Endothelial cell of umbilical vein (primary cell): ENCODE results near the gene SMPX. TPM values are rescaled to one million over a fixed set of nuclear protein-coding genes. Genes with fewer than 3 reads are reported as not detected.

Experiments
- BruUV-seq: library from RNA; stranded (reverse); fragments of 400-500 nt; replicated peaks from 2 replicates; lab custom pipeline; 2021; lab: Mats Ljungman, UMichigan
- CTCF ChIA-PET: fragments of 300-600, 350-600 bp; sonication (Branson Sonifier 250); formaldehyde crosslinking; loops from one replicate; lab custom pipeline; 2021; ENCODE audit warnings: antibody characterized with exemption, inconsistent platforms; lab: Charles Lee
- POLR2A ChIA-PET: fragments of 300-600, 350-600 bp; sonication (Branson Sonifier 250); formaldehyde crosslinking; loops from one replicate; lab custom pipeline; 2021; ENCODE audit warnings: antibody characterized with exemption, inconsistent platforms; lab: Charles Lee
- DNase-seq: peaks from one replicate; pipeline ENCODE4 v3.0.0-alpha.2; 2011; ENCODE audit warnings: low read depth, low spot score
- FAIRE-seq: peaks from 2 replicates; lab custom pipeline; 2011; peaks lifted over from hg19 to GRCh38; lab: Jason Lieb, UNC
- H2AFZ ChIP-seq: 2 replicates; pipeline ENCODE4 v1.6.0; 2012; ENCODE audit warnings: low read depth, low read length, control low read depth, inconsistent platforms
- H3K27ac ChIP-seq: 2 replicates; pipeline ENCODE4 v1.5.1; 2011; ENCODE audit warnings: low read depth, mild to moderate bottlenecking, control low read depth, low read length, moderate library complexity; ENCODE audit not compliant: insufficient read depth
- H3K27me3 ChIP-seq, 2 experiments: 2 replicates each; pipeline versions ENCODE4 v1.6.0 to v1.6.1; 2011; ENCODE audit warnings: low read length in 2 of 2, mixed read lengths in 1 of 2; ENCODE audit not compliant: control insufficient read depth in 2 of 2, insufficient read depth in 2 of 2
- H3K36me3 ChIP-seq, 2 experiments: 2 replicates in 1 of 2; 3 replicates in 1 of 2; pipeline ENCODE4 v1.5.1; 2011; ENCODE audit warnings: low read length in 2 of 2, mild to moderate bottlenecking in 1 of 2, moderate library complexity in 1 of 2; ENCODE audit not compliant: control insufficient read depth in 2 of 2, insufficient read depth in 2 of 2; ENCODE audit errors: extremely low read depth in 1 of 2
- H3K4me1 ChIP-seq: 3 replicates; pipeline ENCODE4 v1.5.1; 2011; ENCODE audit warnings: mild to moderate bottlenecking, low read length; ENCODE audit not compliant: control insufficient read depth, insufficient read depth; ENCODE audit errors: extremely low read depth
- H3K4me2 ChIP-seq: 2 replicates; pipeline ENCODE4 v1.6.1; 2011; ENCODE audit warnings: low read length, control low read depth, mixed read lengths; ENCODE audit not compliant: insufficient read depth
- H3K4me3 ChIP-seq, 3 experiments: fragments of 200-600 bp in 1 of 3; sonication (generic), shearing (Covaris generic) in 1 of 3; replicated peaks in 1 of 3; 2 replicates each; pipeline ENCODE4 v1.5.1; 2011 to 2016; ENCODE audit warnings: control low read depth in 3 of 3, low read length in 3 of 3, mild to moderate bottlenecking in 2 of 3, inconsistent platforms in 1 of 3, low read depth in 1 of 3, moderate library complexity in 1 of 3; ENCODE audit not compliant: insufficient read depth in 1 of 3
- H3K79me2 ChIP-seq: 2 replicates; pipeline ENCODE4 v1.6.0; 2012; ENCODE audit warnings: low read length, inconsistent platforms; ENCODE audit not compliant: control insufficient read depth, insufficient read depth
- H3K9ac ChIP-seq: replicated peaks from 2 replicates; pipeline ENCODE3; 2011; ENCODE audit warnings: low read length, control low read depth; ENCODE audit not compliant: insufficient read depth; ENCODE audit errors: extremely low read depth
- H3K9me1 ChIP-seq: replicated peaks from 3 replicates; pipeline ENCODE4 v1.6.0; 2011; ENCODE audit warnings: mild to moderate bottlenecking, low read length; ENCODE audit not compliant: control insufficient read depth, insufficient read depth; ENCODE audit errors: extremely low read depth
- H3K9me3 ChIP-seq: replicated peaks from 2 replicates; pipeline ENCODE4 v1.5.1; 2012; ENCODE audit warnings: low read length, inconsistent platforms; ENCODE audit not compliant: control insufficient read depth, insufficient read depth
- H4K20me1 ChIP-seq: replicated peaks from 2 replicates; pipeline ENCODE3; 2011; ENCODE audit warnings: mild to moderate bottlenecking, low read length; ENCODE audit not compliant: control insufficient read depth, insufficient read depth; ENCODE audit errors: extremely low read depth
- EZH2 ChIP-seq: IDR thresholded peaks from 2 replicates; pipeline ENCODE4 v1.6.1; 2012; ENCODE audit warnings: borderline replicate concordance, low read depth, mild to moderate bottlenecking, moderate library complexity, low read length, inconsistent platforms; ENCODE audit not compliant: severe bottlenecking
- FOS ChIP-seq: IDR thresholded peaks from 2 replicates; pipeline ENCODE4 v1.6.1; 2011; ENCODE audit warnings: mild to moderate bottlenecking, low read length, moderate library complexity, borderline replicate concordance; ENCODE audit not compliant: insufficient read depth
- GATA2 ChIP-seq: IDR thresholded peaks from 2 replicates; pipeline ENCODE4 v1.7.0; 2011; ENCODE audit warnings: low read depth, mild to moderate bottlenecking, moderate library complexity, mixed read lengths, low read length; ENCODE audit not compliant: insufficient read length, insufficient read depth
- JUN ChIP-seq: IDR thresholded peaks from 2 replicates; pipeline ENCODE4 v1.6.1; 2011; ENCODE audit warnings: borderline replicate concordance, low read depth; ENCODE audit not compliant: insufficient read length, insufficient read depth
- MYC ChIP-seq: IDR thresholded peaks from one replicate; pipeline ENCODE4 v1.6.1; 2011; ENCODE audit warnings: mild to moderate bottlenecking, low read depth, low read length
- POLR2A ChIP-seq: IDR thresholded peaks from 2 replicates; pipeline ENCODE4 v1.6.1; 2012; ENCODE audit warnings: low read depth, mild to moderate bottlenecking, control low read depth, low read length
- POLR2AphosphoS5 ChIP-seq: IDR thresholded peaks from 2 replicates; pipeline ENCODE4 v1.6.1; 2012; ENCODE audit warnings: low read depth, mild to moderate bottlenecking, control low read depth, low read length, moderate library complexity; ENCODE audit not compliant: insufficient read depth
- dilution Hi-C: fragments of 300-500 bp; cut with MboI; formaldehyde crosslinking; loops from one replicate; pipeline ENCODE4 v1.15.0; 2019; ENCODE audit warnings: low sequenced_read_pairs; ENCODE audit not compliant: extremely low pct_ligation_motif_present
- intact Hi-C: fragments of 100-400 bp; cut with micrococcal nuclease; formaldehyde crosslinking; loops from one replicate; pipeline ENCODE4 v1.10.0; 2022
- polyA plus RNA-seq, 4 experiments: library from polyadenylated mRNA; depleted of rRNA in 3 of 4; stranded (reverse) in 3 of 4; unstranded in 1 of 4; fragments of >200 nt; gene quantifications; 2 replicates each; pipeline versions ENCODE4 v1.2.1 to v1.2.3, GENCODE V29; 2011 to 2012; ENCODE audit warnings: missing spikeins in 1 of 4
- total RNA-seq: library from RNA; stranded (reverse); gene quantifications from 2 replicates; pipeline ENCODE4 v1.2.3, GENCODE V29; 2021
- TF ChIP-seq, protein P1 (sequence below): IDR thresholded peaks from 2 replicates; pipeline ENCODE4 v1.6.1; 2011; ENCODE audit not compliant: insufficient read depth, insufficient read length
- TF ChIP-seq, protein P2 (sequence below), 2 donors: IDR thresholded peaks; 1 replicate in 1 of 2; 2 replicates in 1 of 2; pipeline ENCODE4 v1.5.1; 2011; ENCODE audit warnings: low read length in 2 of 2, mild to moderate bottlenecking in 2 of 2, moderate library complexity in 2 of 2, control low read depth in 1 of 2, inconsistent platforms in 1 of 2, low read depth in 1 of 2; ENCODE audit not compliant: insufficient read depth in 1 of 2; ENCODE audit errors: extremely low read depth in 1 of 2

SMPX gene
- total and polyA plus RNA-seq, 2 donors (not counting 3 experiments of a cell fraction or from before 2014, with no cell fraction given) = not detected

DNA sequence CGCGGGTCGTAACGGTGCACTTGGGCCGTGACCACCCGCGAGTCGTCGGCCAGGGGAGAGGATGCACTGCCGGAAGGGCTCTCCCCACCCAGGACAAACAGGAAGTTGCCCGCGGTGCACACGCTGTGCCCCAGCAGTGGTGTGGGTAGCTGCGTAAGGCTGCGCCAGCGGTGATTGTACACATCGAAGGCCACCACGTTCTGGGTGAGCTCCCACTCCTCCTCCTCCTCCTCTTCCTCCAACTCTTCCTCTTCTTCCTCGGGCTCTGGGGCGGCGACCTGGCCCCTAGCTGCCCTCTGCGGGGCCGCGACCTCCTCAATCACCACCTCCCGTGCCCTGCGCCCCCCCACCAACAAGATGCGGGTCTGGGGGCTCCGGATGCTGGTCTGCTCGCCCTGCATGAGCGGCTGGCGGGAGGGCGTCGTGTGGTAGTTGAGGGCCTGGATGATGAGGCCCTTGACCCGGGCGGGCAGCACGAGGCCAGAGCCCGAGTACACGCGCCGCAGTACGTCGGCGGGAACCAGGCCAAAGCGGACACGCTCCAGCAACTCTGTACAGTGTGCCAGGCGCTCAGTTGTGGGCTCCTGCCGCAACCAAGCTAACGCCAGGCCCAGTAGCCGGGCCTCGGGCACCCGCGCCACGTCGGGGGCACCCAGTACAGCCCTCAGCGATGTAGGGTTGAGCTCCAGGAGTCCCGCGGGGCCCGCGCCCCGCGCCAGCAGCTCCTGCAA is 101.2 kb downstream of the SMPX start:
- BruUV-seq = no TSS peak
- intact Hi-C loops = no loop called here
- ChIA-PET CTCF (no interaction called here), POLR2A (no interaction called here)
- FAIRE-seq (no peak), DNase-seq (no peak)
- H3K79me2 ChIP-seq = no peaks in the 10 kb centered on the region
- TF ChIP-seq EZH2 (no peak), JUN (no peak), GATA2 (no peak), POLR2A (no peak), MYC (no peak), FOS (no peak), POLR2AphosphoS5 (no peak)
- TF ChIP-seq, protein P1, sequence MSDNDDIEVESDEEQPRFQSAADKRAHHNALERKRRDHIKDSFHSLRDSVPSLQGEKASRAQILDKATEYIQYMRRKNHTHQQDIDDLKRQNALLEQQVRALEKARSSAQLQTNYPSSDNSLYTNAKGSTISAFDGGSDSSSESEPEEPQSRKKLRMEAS = no peak
- TF ChIP-seq, protein P2, sequence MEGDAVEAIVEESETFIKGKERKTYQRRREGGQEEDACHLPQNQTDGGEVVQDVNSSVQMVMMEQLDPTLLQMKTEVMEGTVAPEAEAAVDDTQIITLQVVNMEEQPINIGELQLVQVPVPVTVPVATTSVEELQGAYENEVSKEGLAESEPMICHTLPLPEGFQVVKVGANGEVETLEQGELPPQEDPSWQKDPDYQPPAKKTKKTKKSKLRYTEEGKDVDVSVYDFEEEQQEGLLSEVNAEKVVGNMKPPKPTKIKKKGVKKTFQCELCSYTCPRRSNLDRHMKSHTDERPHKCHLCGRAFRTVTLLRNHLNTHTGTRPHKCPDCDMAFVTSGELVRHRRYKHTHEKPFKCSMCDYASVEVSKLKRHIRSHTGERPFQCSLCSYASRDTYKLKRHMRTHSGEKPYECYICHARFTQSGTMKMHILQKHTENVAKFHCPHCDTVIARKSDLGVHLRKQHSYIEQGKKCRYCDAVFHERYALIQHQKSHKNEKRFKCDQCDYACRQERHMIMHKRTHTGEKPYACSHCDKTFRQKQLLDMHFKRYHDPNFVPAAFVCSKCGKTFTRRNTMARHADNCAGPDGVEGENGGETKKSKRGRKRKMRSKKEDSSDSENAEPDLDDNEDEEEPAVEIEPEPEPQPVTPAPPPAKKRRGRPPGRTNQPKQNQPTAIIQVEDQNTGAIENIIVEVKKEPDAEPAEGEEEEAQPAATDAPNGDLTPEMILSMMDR (IDR thresholded peaks at IDR 0.05; ENCODE audit: extremely low read depth in 1 of 2, insufficient read depth in 1 of 2, low read depth in 1 of 2, low read length in 2 of 2) = no peak
- dilution Hi-C loops = no loop called here
- no peak overlapping the region for H3K27ac ChIP-seq
- no peaks in the 10 kb centered on the region for H3K9me3 ChIP-seq
- H2AFZ ChIP-seq = no peak overlapping the region
- no peaks in the 10 kb centered on the region for H4K20me1 ChIP-seq
- no peaks in the 10 kb centered on the region for H3K9me1 ChIP-seq
- H3K4me3 ChIP-seq = no peak overlapping the region
- no peaks in the 10 kb centered on the region for H3K36me3 ChIP-seq
- peaks cover 12 to 18% of the 10 kb centered on the region in 2 experiments for H3K27me3 ChIP-seq
- no peaks in the 10 kb centered on the region for H3K4me1 ChIP-seq
- H3K4me2 ChIP-seq = no peak overlapping the region
- no peak overlapping the region for H3K9ac ChIP-seq

Other genes with a start within 250 kb of the SMPX start
- gene KLHL34, start 99.8 kb downstream of the SMPX start, total RNA-seq = 0.09 TPM in 1 of 2 replicates, not detected in the other
- not detected in 2 replicates for gene KLHL34, start 99.8 kb downstream of the SMPX start, polyA plus RNA-seq
- 14.5 and 16.4 TPM in 2 replicates for gene MBTPS2, start 81.5 kb upstream of the SMPX start, total RNA-seq
- 8.8 and 11.4 TPM in 2 replicates for gene MBTPS2, start 81.5 kb upstream of the SMPX start, polyA plus RNA-seq
- gene YY2, start 97.9 kb upstream of the SMPX start, total RNA-seq = 2.4 and 3.0 TPM in 2 replicates
- 0.59 and 0.86 TPM in 2 replicates for gene YY2, start 97.9 kb upstream of the SMPX start, polyA plus RNA-seq
- 173 and 177 TPM in 2 replicates for gene SMS, start 182.6 kb upstream of the SMPX start, total RNA-seq
- gene SMS, start 182.6 kb upstream of the SMPX start, polyA plus RNA-seq = 45.5 and 57.1 TPM in 2 replicates